HG03103 (cell line): Measurements from ENCODE around the gene ENTREP3.

ENCODE experiments used
- ATAC-seq: cut with Tn5 transposase; IDR thresholded peaks from one replicate; pipeline ENCODE4 v1.9.1; 2021; ENCODE audit warnings: low read depth; ENCODE audit not compliant: unreplicated experiment

Gene ENTREP3

DNA sequence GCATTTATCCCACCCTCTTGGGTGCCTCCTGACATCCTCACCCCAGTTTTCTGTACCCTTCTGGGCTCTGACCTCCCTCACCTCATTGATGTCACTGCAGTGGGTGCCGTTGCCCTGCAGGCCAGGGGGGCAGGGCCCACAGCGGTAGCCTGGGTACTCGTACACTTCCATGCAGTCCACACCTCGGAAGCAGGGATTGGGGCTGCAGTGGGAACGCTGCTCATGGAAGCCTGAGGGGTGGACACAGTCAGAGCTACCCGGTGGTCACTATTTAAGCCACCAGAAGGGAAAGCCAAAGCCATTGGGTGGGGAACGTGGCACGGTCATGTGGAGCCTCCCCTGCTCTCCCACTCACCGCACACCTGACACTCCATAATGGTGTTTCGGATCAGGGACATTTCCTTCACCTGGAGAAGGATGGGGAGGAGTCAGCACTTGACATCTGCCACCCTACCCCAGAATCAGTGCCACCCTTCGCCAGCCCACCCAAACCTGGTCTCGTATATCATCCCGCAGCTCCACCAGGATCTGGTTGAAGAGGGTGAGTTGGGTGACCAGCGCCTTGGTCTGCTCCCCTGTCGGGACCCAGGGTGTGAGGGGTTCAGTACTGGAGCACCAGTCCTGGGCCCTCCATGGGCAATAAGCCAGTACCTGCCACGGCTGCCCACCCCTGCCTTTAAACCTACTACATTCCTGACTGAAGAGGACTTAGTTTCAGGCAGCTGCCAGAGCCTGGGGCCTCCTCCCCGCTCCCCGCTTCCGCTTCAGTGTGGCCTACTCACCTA is 52.4 kb downstream of the ENTREP3 start:
- no peak for ATAC-seq

DNA sequence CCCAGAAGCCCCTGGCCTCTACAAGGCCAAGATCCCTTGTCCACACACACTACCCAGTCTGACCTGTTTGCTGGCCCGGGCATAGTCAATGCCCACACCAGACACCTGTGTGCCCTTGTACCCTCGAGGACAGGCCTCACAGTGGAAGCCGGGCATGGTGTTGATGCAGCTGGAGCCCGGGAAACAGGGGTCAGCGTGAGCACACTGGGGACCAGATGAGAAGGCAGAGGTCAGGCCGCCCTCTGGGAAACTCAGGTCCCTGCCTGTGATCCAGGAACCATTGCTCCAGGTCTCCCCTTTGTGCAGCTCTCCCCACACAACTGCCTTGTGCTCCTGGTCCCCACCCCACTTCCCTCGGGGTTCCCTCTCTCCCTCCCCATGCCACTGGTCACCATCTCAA is 53.1 kb downstream of the ENTREP3 start:
- ATAC-seq = no peak

DNA sequence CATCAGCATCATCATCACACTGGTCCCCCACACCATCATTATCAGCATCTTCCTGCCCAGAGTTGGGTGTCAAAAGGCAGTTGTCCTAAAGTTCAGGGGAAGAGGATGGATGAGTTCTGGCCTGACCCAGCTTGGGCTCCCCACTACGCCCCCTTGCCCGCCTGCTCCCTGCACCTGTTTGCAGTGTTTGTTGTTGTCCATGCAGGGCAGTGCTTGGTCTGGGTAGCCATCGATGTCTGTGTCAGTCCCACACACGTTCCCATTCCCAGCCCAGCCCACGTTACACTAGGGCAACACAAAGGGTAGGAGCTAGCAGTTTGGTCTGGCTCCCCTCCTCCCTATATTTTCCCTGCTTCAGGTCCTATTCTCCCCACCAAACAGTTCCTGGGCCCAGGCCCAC is 54.4 kb downstream of the ENTREP3 start:
- no peak for ATAC-seq

DNA sequence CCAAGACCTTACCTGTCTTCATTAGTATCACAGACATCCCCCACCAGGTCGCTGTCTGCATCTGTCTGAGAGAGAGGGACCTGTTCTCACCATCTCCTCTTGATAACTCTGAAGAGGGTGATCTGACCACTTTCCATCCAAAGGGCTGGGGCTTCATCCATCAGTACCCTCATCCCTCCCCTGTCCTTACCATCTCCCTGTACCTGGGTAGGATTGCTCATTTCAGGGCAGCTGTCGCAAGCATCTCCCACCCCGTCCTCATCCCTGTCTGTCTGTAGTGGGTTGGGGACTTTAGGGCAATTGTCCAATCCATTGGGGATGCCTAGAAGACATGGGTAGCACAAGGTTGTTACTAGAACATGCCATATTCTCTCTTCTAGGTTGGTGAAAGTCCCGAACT is 55.5 kb downstream of the ENTREP3 start:
- ATAC-seq = no peak

DNA sequence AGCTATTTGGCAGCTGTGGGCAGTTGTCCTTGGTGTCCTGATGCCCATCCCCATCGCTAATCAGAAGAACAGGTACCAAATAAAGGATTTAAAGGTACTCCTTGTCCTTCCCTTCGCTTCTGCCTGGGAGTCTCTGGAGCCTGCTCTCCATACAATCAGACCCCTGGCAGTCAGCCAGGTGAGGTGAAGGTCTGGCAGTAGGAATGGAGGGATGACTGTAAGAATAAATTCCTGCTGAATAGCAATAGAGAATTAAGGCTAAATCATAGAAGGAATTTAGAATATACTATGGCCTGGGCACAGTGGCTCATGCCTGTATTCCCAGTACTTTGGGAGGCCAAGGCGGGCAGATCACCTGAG is 56.8 kb downstream of the ENTREP3 start:
- ATAC-seq = no peak

DNA sequence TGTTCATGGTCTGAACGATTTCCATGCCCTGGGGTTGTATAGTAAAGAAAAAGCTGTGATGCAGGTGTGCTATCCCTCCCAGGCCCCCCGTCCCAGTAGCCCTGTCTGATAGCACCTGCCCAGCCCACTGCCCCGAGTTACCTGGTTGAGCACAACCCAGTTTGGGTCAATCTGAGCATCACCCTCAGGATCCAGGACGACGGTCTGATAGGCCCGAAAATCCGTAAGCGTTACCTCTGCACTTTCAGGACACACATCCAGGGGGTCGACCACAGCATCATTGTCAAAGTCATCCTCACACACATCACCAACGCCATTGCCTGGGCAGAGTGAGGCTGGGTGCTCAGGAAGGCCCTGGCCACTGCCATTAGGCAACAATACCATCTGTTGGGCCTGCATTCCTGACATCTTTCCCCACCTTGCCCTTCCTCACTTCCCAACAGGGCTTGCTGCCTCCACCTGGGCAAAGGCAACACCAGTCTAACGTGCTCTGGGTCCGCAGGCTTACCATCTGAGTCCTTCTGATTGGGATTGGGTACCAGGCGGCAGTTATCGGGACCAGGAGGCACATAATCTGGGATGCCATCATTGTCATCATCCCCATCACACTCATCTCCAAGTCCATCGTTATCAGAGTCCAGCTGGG is 57.3 kb downstream of the ENTREP3 start:
- no peak for ATAC-seq
